Forelimb muscle (tissue), 1 donor: ENCODE results near the gene LIPA. TPM values are rescaled to one million over a fixed set of nuclear protein-coding genes. Genes with fewer than 3 reads are reported as not detected.
"Not testable (repeated sequence)": the region's sequence is repeated elsewhere in the genome, so short reads cannot be mapped to it uniquely, and the experiment has no call there.

Experiments used
- DNase-seq: peaks from one replicate; pipeline ENCODE4 v3.0.0-alpha.2; 2013; ENCODE audit warnings: low read depth
- polyA plus RNA-seq: library from polyadenylated mRNA; unstranded; fragments of 120-200 nt; gene quantifications from one replicate; pipeline ENCODE4 v1.2.1, GENCODE V29; 2013; ENCODE audit not compliant: insufficient read length

Gene LIPA
- polyA plus RNA-seq, 1 donor = 28.9 TPM

GRCh38 chr10:89270153-89270483 lies 18.5 kb upstream of the LIPA start:
- DNase-seq = no peak

- DNase-seq = no peak
These were observed 18.0 kb upstream of the LIPA start for GRCh38 chr10:89269433-89270152.

GRCh38 chr10:89266721-89267453 lies 15.3 kb upstream of the LIPA start:
- DNase-seq = no peak

GRCh38 chr10:89263531-89263930 lies 12.0 kb upstream of the LIPA start:
- no peak for DNase-seq

- no peak for DNase-seq
These were observed 11.5 kb upstream of the LIPA start for GRCh38 chr10:89263091-89263490.

- no peak for DNase-seq
These were observed 10.8 kb upstream of the LIPA start for GRCh38 chr10:89262086-89263051.

GRCh38 chr10:89258881-89259280 lies 7.3 kb upstream of the LIPA start:
- DNase-seq = no peak

- DNase-seq = no peak
These were observed 6.0 kb upstream of the LIPA start for GRCh38 chr10:89257581-89257980.

GRCh38 chr10:89256962-89257361 lies 5.4 kb upstream of the LIPA start:
- no peak for DNase-seq

- no peak for DNase-seq
These were observed 4.8 kb upstream of the LIPA start for GRCh38 chr10:89256340-89256739.

GRCh38 chr10:89255793-89256192 lies 4.2 kb upstream of the LIPA start:
- no peak for DNase-seq

- not testable (repeated sequence) for DNase-seq
These were observed 3.6 kb upstream of the LIPA start for GRCh38 chr10:89255091-89255579.

GRCh38 chr10:89252225-89252585 lies 630 bp upstream of the LIPA start:
- no peak for DNase-seq

- no peak for DNase-seq
These were observed 638 bp downstream of the LIPA start for GRCh38 chr10:89250865-89251408.

GRCh38 chr10:89248990-89249389 lies 2.6 kb downstream of the LIPA start:
- DNase-seq = no peak

GRCh38 chr10:89247623-89248022 lies 4.0 kb downstream of the LIPA start:
- DNase-seq = not testable (repeated sequence)

- no peak for DNase-seq
These were observed 5.8 kb downstream of the LIPA start for GRCh38 chr10:89245802-89246201.

GRCh38 chr10:89242840-89243568 lies 8.6 kb downstream of the LIPA start:
- DNase-seq = no peak

- DNase-seq = no peak
These were observed 9.3 kb downstream of the LIPA start for GRCh38 chr10:89242345-89242684.

- no peak for DNase-seq
These were observed 9.9 kb downstream of the LIPA start for GRCh38 chr10:89241486-89242344.
